GM12878 (cell line): ENCODE measurements around the gene CYB561A3. TPM values are rescaled to one million over a fixed set of nuclear protein-coding genes. Genes with fewer than 3 reads are reported as not detected.

Experiments used
- ASH2L ChIP-seq: fragments of 300-600, 200-600 bp; sonication (generic); IDR thresholded peaks from 2 replicates; pipeline ENCODE4 v1.6.1; 2017; ENCODE audit warnings: low read depth, mild to moderate bottlenecking, borderline replicate concordance
- ATF3 ChIP-seq: IDR thresholded peaks from 2 replicates; pipeline ENCODE4 v1.6.1; 2011; ENCODE audit warnings: low read depth, mild to moderate bottlenecking, low read length, moderate library complexity, borderline replicate concordance; ENCODE audit errors: extremely low read depth
- BCL11A ChIP-seq: IDR thresholded peaks from 2 replicates; pipeline ENCODE4 v1.6.1; 2011; ENCODE audit warnings: low read depth, low read length
- BCL3 ChIP-seq: IDR thresholded peaks from 2 replicates; pipeline ENCODE4 v1.6.1; 2011; ENCODE audit warnings: borderline replicate concordance, low read depth, mild to moderate bottlenecking, moderate library complexity, low read length; ENCODE audit not compliant: insufficient read depth, poor library complexity, severe bottlenecking
- BHLHE40 ChIP-seq, 2 experiments: fragments of 450-650 bp in 1 of 2; IDR thresholded peaks; 2 replicates each; pipeline ENCODE4 v1.6.1; 2011 to 2017; ENCODE audit warnings: low read depth in 2 of 2, borderline replicate concordance in 1 of 2, improper control_type of control experiment in 1 of 2, low read length in 1 of 2, mild to moderate bottlenecking in 1 of 2
- CBX3 ChIP-seq: fragments of 200-600 bp; sonication (generic); IDR thresholded peaks from 2 replicates; pipeline ENCODE4 v1.6.1; 2016; ENCODE audit warnings: low read depth, borderline replicate concordance
- CEBPB ChIP-seq, 2 experiments: fragments of 150-350 bp in 1 of 2; IDR thresholded peaks; 2 replicates each; pipeline ENCODE4 v1.6.1; 2012 to 2014; ENCODE audit warnings: low read depth in 2 of 2, low read length in 2 of 2, borderline replicate concordance in 1 of 2, inconsistent platforms in 1 of 2
- DPF2 ChIP-seq: fragments of 450-650 bp; IDR thresholded peaks from 2 replicates; pipeline ENCODE4 v1.6.1; 2017; ENCODE audit warnings: mild to moderate bottlenecking
- ELK1 ChIP-seq: IDR thresholded peaks from 2 replicates; pipeline ENCODE4 v1.6.1; 2012; ENCODE audit warnings: low read depth, low read length, improper control_type of control experiment
- EZH2 ChIP-seq: IDR thresholded peaks from 2 replicates; pipeline ENCODE4 v1.6.1; 2012; ENCODE audit warnings: low read depth, mild to moderate bottlenecking, control low read depth, inconsistent platforms, low read length, borderline replicate concordance; ENCODE audit not compliant: control insufficient read depth
- HDAC6 ChIP-seq: fragments of 200-600 bp; sonication (generic); IDR thresholded peaks from one replicate; pipeline ENCODE4 v1.8.0; 2017; ENCODE audit warnings: antibody characterized with exemption; ENCODE audit not compliant: unreplicated experiment
- IRF4 ChIP-seq: IDR thresholded peaks from 2 replicates; pipeline ENCODE4 v1.6.1; 2011; ENCODE audit warnings: low read depth, low read length
- IRF5 ChIP-seq: fragments of 450-650 bp; IDR thresholded peaks from 2 replicates; pipeline ENCODE4 v1.6.1; 2017; ENCODE audit warnings: borderline replicate concordance
- LARP7 ChIP-seq: fragments of 450-650 bp; IDR thresholded peaks from 2 replicates; pipeline ENCODE4 v1.6.1; 2017; ENCODE audit warnings: mild to moderate bottlenecking
- MTA3 ChIP-seq: IDR thresholded peaks from 2 replicates; pipeline ENCODE4 v1.6.1; 2012; ENCODE audit warnings: low read length, inconsistent platforms, borderline replicate concordance
- MXI1 ChIP-seq: fragments of 150-350 bp; IDR thresholded peaks from 2 replicates; pipeline ENCODE4 v1.6.1; 2011; ENCODE audit warnings: low read depth, mild to moderate bottlenecking, inconsistent platforms, low read length, improper control_type of control experiment
- NFYA ChIP-seq: IDR thresholded peaks from 2 replicates; pipeline ENCODE4 v1.6.1; 2011; ENCODE audit warnings: low read depth, mild to moderate bottlenecking, low read length, improper control_type of control experiment, borderline replicate concordance
- NR2F1 ChIP-seq: fragments of 450-650 bp; conservative IDR thresholded peaks from 2 replicates; pipeline ENCODE4 v1.6.1; 2017; ENCODE audit warnings: mild to moderate bottlenecking
- RCOR1 ChIP-seq: conservative IDR thresholded peaks from 2 replicates; pipeline ENCODE4 v1.6.1; 2012; ENCODE audit warnings: low read depth, low read length, improper control_type of control experiment
- RELA ChIP-seq: fragments of 450-650 bp; IDR thresholded peaks from 2 replicates; pipeline ENCODE4 v1.8.0; 2014; ENCODE audit warnings: borderline replicate concordance; ENCODE audit not compliant: partially characterized antibody
- RUNX3 ChIP-seq: IDR thresholded peaks from 2 replicates; pipeline ENCODE4 v1.6.1; 2012; ENCODE audit warnings: low read length, inconsistent platforms
- SREBF1 ChIP-seq: IDR thresholded peaks from 2 replicates; pipeline ENCODE4 v1.6.1; 2012; ENCODE audit warnings: mild to moderate bottlenecking, low read length
- STAT1 ChIP-seq: fragments of 450-650 bp; conservative IDR thresholded peaks from 2 replicates; pipeline ENCODE4 v1.6.1; 2014; ENCODE audit warnings: antibody characterized with exemption, mild to moderate bottlenecking
- YBX1 ChIP-seq: fragments of 450-650 bp; IDR thresholded peaks from 2 replicates; pipeline ENCODE4 v1.6.1; 2016; ENCODE audit warnings: antibody characterized with exemption
- ZNF207 ChIP-seq: fragments of 450-650 bp; IDR thresholded peaks from 2 replicates; pipeline ENCODE4 v1.6.1; 2014; ENCODE audit warnings: antibody characterized with exemption, mild to moderate bottlenecking, borderline replicate concordance
- ZNF24 ChIP-seq: fragments of 450-650 bp; IDR thresholded peaks from 2 replicates; pipeline ENCODE4 v1.6.1; 2017; ENCODE audit warnings: antibody characterized with exemption, mild to moderate bottlenecking
- ZZZ3 ChIP-seq: IDR thresholded peaks from 2 replicates; pipeline ENCODE4 v1.6.1; 2011; ENCODE audit warnings: low read depth; ENCODE audit not compliant: control insufficient read depth, insufficient read length
- polyA plus RNA-seq, 11 experiments: library from polyadenylated mRNA; depleted of rRNA in 4 of 11; unstranded in 6 of 11; stranded (reverse) in 5 of 11; fragments of >200 nt; fragmentation: Nextera tagmentation in 4 of 11; fragmentation: Illumina TruSeq in 1 of 11; extraction: Ambion mirVana in 4 of 11; extraction: Trizol in 1 of 11; gene quantifications; 1 replicate in 1 of 11; 2 replicates in 10 of 11; pipeline versions ENCODE4 v1.2.1 to v1.2.3, GENCODE V29; 2011 to 2016; ENCODE audit warnings: inconsistent platforms in 2 of 11, missing spikeins in 2 of 11, low read depth in 1 of 11
- total RNA-seq, 4 experiments: library from RNA; depleted of rRNA in 3 of 4; stranded (reverse); fragments of >200 nt in 3 of 4; fragmentation: Illumina TruSeq in 1 of 4; extraction: Trizol in 1 of 4; gene quantifications; 2 replicates each; pipeline versions ENCODE4 v1.2.1 to v1.2.3, GENCODE V29; 2013 to 2021

Gene CYB561A3
- total and polyA plus RNA-seq, 10 of the 15 experiments (the other 5 are each of a cell fraction or from before 2014, with no cell fraction given) = 40.1 to 169 (median 74.4) TPM

- TF ChIP-seq BCL3 (no peak), MXI1 (peak; percentile 93), NR2F1 (peak; percentile 55), HDAC6 (no peak), ATF3 (no peak), SREBF1 (0 out of 2 replicates have a peak, but pooled peaks have one; percentile 70), STAT1 (no peak; the same call in 1 of the 2 replicates), RUNX3 (no peak; the same call in none of the 2 replicates), MTA3 (peak; percentile 48; the same call in 1 of the 2 replicates), CBX3 (no peak), ZNF207 (peak; percentile 58; the same call in 1 of the 2 replicates), EZH2 (no peak), NFYA (no peak), ZNF24 (no peak; the same call in 1 of the 2 replicates), BHLHE40 (IDR thresholded peaks at IDR 0.05; ENCODE audit: borderline replicate concordance in 1 of 2, low read depth in 2 of 2, low read length in 1 of 2) (peak in 1 of 2 experiments; percentile 62; a peak in 2 of 4 replicates), RCOR1 (no peak), YBX1 (no peak), IRF5 (no peak), ASH2L (no peak), CEBPB (IDR thresholded peaks at IDR 0.05; ENCODE audit: borderline replicate concordance in 1 of 2, low read depth in 2 of 2, low read length in 2 of 2) (no peak), RELA (peak; percentile 17), BCL11A (no peak), IRF4 (no peak), DPF2 (peak; percentile 66; the same call in 1 of the 2 replicates), ZZZ3 (no peak), ELK1 (peak; percentile 86), LARP7 (peak; percentile 97)
Observed at GRCh38 chr11:61361741-61362541, at the start of gene CYB561A3, which contains the start of gene TMEM138 (continued).
